ENCODE results near the gene KIFBP.
"Not testable (repeated sequence)": the region's sequence is repeated elsewhere in the genome, so short reads cannot be mapped to it uniquely, and the experiment has no call there.

Gene KIFBP, protein sequence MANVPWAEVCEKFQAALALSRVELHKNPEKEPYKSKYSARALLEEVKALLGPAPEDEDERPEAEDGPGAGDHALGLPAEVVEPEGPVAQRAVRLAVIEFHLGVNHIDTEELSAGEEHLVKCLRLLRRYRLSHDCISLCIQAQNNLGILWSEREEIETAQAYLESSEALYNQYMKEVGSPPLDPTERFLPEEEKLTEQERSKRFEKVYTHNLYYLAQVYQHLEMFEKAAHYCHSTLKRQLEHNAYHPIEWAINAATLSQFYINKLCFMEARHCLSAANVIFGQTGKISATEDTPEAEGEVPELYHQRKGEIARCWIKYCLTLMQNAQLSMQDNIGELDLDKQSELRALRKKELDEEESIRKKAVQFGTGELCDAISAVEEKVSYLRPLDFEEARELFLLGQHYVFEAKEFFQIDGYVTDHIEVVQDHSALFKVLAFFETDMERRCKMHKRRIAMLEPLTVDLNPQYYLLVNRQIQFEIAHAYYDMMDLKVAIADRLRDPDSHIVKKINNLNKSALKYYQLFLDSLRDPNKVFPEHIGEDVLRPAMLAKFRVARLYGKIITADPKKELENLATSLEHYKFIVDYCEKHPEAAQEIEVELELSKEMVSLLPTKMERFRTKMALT

DNA sequence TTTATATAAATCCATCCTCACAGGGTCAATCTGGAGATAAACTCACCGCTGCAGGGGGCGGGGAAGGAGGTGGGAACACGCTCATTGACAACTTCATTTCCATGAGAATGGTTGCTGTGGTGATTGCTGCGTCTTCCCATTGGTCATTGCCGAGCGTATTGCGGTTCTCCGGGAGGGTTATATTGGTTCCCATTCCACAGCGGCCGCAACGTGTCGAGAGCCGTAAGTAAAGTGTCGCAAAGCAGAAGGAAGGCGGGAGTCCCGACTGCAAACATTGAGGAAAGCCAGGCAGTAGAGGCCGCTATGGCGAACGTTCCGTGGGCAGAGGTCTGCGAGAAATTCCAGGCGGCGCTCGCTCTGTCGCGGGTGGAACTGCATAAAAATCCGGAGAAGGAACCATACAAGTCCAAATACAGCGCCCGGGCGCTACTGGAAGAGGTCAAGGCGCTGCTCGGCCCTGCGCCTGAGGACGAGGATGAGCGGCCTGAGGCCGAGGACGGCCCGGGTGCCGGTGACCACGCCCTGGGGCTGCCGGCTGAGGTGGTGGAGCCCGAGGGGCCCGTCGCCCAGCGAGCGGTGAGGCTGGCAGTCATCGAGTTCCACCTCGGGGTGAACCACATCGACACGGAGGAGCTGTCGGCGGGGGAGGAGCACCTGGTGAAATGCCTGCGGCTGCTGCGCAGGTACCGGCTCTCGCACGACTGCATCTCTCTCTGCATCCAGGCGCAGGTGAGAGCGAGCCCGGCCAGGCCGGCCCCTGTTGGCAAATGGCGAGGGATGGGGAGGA lies at the start of gene KIFBP:
KIFBP (plus strand) TSS at position 274 of the 787 bp plus-strand sequence; CDS start at position 304, 30 bp downstream.
- peak; percentile 93 to 97 for DNase-seq

DNA sequence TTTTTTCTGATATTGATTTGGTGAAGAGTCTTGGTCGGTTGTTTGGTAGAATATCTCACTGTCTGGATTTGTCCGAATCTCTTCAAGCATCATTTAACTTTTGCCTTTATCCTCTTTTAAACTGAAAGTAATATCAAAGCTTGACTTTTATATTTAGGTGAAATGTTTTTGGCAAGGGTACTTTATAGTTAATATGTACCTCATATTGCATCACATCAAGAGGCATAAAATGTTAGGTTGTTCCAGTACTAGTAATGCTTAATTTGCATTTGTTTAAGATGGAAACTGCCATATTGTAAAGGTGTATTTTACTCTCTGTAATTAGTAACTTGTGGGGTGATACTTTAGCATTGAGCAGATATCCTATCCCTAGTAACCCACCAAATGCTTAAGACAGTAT lies 49.7 kb upstream of the KIFBP start:
- DNase-seq = no peak

DNA sequence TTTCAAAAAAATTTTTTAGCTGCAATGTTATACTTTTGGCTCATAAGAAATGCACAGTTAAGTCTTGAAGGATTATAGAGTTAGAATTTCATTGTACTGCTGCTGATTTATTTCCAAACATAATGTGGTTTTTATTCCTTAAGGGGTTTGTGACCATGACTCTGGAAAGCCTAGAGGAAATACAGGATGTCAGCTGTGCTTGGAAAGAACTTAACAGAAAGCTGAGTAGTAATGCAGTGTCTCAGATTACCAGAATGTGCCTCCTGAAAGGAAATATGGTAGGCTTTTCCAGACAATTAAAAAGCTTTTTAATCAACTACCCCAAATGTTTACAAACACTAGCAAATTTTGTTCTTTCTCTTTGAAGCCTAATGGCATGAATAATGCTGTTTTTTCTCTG lies 47.7 kb upstream of the KIFBP start:
- DNase-seq = not testable (repeated sequence)

DNA sequence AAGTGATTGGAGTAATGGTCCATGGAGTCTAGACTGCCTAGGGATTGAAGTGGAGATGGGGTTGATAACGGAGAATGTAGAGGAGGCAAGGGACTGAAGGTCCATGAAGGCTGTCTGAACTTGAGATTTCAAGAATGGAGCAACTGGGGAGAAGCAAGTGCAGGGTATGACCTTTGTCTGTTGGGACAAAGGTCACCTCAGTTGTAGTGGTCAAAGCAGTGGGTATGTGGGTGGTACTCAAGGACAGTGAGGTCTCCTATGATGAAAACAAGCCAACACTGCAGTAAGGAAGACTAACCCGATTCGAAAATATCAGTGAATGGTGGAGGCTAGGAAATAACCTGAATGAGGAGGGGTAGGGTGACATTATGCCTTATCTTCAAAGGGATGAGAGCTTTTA lies 38.0 kb upstream of the KIFBP start:
- DNase-seq = no peak

DNA sequence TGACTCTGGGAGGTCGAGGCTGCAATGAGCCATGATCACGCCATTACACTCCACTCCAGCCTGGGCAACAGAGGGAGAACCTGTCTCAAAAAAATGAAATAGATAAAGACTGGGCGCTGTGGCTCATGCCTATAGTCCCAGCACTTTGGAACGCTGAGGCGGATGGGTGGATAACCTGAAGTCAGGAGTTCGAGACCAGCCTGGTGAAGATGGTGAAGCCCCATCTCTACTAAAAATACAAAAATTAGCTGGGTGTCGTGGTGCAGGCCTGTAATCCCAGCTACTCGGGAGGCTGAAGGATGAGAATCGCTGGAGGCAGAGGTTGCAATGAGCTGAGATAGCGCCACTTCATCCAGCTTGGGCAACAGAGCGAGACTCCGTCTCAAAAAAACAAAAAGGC lies 33.7 kb upstream of the KIFBP start:
- no peak for DNase-seq

DNA sequence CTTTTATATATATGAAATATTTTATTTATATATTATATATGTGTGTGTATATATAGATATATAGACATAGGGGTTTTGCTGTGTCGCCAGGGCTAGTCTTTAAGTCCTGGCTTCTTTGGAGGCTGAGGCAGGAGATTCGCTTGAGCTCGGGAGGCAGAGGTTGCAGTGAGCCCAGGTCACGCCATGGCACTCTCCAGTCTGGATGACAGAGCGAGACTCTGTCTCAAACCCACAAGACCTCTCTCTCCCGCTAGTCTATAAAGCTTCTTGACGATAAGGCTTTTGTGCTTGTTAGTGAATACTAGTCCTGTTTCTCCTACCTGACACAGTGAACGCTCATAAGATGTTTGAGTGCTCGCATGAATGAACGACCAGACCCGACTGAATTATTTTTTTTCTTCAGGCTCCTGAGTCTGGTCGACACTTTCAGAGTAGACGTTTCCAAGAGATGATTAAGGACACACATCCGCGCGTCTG lies 33.2 kb upstream of the KIFBP start:
- no peak for DNase-seq

DNA sequence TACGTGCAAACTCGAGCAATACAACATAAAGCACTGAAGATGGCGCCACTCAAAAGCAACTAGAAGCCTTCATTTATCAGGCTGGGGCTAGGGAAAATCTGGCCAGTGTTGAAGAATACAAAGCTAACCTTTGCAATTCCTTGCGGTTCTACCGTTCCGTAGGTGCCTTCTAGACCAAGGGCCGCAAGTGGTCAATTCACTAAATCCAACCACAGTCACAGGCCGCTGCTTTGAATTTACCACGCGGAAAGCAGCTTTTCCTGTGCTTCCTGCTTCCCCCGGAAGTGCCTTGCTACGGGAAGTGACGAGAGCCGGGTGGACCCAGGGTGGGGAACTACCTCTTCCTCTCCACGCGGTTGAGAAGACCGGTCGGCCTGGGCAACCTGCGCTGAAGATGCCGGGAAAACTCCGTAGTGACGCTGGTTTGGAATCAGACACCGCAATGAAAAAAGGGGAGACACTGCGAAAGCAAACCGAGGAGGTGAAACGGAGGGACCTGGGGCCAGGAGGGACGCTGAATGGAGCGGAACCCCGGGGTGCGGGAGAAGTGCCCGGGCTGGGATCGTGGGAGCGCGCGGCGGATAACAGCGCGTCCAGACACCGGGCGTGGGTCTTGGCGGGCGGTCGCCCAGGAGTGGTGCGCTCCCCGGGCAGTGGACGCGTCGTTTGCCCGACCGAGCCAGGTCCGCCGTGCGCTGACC lies 32.6 kb upstream of the KIFBP start, which contains the start of gene DDX21:
DDX21 (plus strand) TSS at position 339 of the 701 bp plus-strand sequence; CDS start at position 395, 56 bp downstream.
- peak; percentile 82 to 87 for DNase-seq

DNA sequence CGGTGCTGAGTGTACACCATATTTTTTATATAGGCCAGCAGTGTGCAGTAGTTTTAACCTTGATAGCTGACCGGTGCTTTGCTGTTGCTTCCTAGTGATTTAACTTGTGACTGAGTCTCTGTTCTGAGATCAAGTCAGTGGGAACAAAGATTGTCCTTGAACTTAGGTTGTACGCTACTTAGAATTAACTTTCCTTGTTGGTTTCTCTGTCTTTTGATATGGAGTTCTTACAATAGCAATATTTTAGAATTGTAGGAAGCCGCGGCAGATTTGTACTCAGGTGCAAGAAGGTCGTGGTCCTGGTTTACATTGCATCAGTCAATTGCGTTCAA lies 31.4 kb upstream of the KIFBP start:
- no peak for DNase-seq

DNA sequence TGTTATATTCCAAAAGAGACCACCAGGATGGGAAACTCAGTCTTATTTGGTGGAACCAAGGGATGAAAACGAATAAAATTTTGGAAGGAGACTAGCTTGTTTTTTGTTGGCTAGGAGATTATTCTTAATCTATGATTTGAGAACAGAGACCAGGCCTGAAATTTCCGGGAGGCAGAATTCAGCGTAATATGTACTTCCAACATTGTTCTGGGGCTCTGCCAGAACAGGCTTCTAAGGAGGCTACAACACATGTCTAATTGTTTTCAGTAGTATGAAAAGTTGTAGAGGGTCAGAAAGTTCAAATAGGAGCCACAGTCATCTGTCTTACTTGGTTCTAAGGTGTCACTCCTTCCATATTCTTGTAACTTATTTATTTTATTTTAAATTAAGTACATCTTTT lies 30.9 kb upstream of the KIFBP start:
- DNase-seq = no peak

DNA sequence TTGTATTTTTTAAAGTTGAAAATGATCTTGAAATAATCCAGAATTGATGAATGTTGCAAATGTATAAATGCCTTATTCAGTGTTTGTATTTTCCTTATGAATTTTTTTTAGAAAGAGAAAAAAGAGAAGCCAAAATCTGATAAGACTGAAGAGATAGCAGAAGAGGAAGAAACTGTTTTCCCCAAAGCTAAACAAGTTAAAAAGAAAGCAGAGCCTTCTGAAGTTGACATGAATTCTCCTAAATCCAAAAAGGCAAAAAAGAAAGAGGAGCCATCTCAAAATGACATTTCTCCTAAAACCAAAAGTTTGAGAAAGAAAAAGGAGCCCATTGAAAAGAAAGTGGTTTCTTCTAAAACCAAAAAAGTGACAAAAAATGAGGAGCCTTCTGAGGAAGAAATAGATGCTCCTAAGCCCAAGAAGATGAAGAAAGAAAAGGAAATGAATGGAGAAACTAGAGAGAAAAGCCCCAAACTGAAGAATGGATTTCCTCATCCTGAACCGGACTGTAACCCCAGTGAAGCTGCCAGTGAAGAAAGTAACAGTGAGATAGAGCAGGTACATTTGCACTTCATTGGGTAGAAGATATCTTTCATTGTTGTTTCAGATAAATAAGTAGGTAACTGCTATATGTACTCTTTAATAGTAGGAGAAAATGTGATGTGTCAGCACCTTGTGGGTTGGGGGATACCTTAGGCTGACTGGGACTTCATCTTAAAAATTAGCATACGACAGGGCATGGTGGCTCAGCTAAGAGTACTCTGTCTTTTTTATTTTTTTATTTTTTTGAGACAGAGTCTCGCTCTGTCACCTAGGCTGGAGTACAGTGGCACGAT lies 28.7 kb upstream of the KIFBP start:
- no peak for DNase-seq

DNA sequence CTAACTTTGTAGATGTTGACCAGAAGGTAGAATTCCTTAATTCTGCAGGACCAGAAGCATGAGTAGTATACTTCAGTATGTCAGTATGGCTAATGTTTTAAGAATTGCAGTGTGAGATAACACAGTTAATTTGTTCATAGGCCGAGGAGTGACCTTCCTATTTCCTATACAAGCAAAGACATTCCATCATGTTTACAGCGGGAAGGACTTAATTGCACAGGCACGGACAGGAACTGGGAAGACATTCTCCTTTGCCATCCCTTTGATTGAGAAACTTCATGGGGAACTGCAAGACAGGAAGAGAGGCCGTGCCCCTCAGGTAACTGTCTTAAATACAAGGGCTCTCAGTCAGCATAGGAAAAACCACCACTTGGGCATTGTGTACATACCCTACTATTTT lies 25.5 kb upstream of the KIFBP start:
- no peak for DNase-seq

DNA sequence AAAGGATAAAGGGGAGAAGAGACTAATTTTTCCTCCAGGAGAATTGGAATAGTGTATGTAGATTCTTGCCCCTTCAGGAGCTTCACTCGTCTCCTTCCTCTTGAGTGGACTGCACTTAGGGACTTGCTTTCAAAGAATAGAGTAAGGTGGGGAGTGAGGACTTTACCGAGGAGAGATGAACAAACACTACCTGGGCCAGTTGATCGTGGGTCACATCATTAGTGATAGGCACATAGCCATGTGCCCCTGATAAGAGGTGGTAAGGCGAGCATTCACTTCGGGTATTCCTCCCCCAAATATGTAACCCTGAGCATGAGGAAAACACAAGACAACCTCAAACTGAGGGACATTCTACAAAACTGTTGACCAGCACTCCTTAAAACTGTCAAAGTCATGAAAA lies 14.6 kb upstream of the KIFBP start:
- DNase-seq = no peak

DNA sequence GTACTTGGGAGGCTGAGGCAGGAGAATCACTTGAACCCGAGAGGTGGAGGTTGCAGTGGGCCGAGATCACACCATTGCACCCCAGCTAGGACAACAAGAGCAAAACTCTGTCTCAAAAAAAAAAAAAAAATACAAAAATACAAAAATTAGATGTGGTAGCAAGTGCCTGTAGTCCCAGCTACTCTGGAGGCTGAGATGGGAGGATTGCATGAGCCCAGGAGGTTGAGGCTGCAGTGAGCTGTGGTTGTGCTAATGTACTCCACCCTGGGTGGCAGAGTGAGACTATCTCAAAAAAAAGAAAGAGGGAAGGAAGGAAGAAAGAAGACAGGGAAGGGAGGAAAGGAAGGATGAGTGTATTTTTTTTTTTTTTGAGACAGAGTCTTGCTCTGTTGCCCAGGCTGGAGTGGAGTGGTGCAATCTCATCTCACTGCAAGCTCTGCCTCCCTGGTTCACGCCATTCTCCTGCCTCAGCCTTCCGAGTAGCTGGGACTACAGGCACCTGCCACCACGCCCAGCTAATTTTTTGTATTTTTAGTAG lies 12.6 kb upstream of the KIFBP start:
- not testable (repeated sequence) for DNase-seq

DNA sequence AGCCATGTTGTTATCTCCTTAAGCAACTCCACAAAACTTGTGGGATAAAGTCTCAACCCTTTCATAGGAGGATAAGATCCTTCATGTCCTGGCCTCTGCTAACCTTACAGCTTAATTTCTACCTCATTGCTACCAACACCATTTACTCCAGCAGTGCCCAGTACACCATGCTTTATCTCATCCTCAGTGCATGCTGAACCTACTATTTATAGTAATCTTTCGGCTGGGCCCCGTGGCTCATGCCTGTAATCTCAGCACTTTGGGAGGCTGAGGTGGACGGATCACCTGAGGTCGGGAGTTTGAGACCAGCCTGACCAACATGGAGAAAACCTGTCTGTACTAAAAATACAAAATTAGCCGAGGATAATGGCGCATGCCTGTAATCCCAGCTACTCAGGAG lies 8.9 kb upstream of the KIFBP start:
- DNase-seq = not testable (repeated sequence)

DNA sequence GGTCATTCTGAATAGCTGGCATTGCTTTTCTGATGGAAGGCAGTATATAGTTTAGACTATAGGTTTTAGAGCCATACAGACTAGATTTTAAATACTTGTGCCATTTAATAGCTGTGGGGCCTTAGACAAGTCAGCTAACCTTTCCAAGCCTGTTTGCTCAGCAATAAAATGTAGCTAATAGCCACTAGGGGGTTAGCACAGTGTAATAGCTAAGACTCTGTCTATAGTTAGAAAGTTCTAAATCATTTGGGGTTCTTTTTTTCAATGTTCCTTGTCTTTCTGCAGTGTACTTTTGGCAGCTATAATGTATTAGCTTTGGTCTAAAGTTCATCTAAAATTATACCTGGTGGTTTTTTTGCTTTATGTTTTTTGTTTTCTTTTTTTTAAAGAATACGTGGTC lies 7.5 kb upstream of the KIFBP start:
- DNase-seq = no peak

DNA sequence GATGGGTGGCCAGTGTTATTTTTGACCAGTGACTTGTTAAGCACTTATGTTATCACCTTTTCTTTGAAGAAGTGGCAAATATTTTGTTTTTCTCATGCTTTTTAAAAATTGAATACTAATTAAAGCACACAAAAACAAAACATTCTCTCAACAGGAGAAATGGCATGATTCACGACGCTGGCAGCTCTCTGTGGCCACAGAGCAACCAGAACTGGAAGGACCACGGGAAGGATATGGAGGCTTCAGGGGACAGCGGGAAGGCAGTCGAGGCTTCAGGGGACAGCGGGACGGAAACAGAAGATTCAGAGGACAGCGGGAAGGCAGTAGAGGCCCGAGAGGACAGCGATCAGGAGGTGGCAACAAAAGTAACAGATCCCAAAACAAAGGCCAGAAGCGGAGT lies 6.2 kb upstream of the KIFBP start:
- no peak for DNase-seq

DNA sequence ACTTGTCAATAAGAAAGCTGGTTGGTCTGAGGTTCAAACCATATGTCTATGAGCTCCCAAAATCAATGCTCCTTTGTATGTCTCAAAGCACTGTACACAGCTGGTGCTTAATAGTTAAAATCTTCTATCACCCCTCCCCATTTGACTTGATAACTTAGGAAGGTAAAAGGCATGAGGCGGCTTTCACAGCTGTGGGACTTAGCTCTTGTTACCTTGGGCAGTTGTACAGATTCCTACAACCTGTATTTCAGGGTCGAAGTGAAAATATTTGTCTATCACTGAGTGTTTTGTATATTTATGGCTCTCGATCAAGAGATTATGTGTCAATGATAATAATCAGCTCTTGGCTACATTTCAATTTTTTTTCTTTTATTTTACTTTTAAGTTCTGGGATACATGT lies 992 bp upstream of the KIFBP start:
- DNase-seq = no peak

DNA sequence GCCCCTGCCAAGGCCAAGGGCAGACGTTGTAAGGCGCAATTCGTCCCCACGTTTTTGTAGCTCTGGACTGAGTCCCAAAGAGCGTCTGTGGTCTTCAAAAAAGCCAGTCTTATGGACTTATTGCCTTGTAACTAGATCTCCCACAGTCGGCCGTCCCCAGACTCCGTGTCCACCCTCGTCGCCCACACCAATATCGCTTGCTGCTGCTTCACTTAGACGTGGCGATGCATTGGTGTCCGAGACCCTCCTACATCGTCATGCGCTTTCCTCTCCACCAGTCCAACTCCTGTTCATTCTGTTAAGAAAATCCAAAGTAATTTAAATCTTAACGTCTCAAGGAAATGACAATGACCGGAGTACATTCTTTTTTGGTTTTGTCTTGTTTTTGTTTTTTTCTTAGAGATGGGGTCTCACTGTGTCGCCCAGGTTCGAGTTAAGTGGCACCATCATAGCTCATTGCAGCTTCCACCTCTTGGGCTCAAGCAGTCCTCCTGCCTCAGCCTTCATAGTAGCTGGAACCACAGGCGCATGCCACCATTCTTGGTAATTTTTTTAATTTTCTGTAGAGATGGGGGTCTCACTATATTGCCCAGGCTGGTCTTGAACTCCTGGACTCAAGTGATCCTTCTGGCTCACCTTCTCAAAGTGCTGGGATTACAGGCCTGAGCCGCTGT lies 851 bp downstream of the KIFBP start:
- no peak for DNase-seq

DNA sequence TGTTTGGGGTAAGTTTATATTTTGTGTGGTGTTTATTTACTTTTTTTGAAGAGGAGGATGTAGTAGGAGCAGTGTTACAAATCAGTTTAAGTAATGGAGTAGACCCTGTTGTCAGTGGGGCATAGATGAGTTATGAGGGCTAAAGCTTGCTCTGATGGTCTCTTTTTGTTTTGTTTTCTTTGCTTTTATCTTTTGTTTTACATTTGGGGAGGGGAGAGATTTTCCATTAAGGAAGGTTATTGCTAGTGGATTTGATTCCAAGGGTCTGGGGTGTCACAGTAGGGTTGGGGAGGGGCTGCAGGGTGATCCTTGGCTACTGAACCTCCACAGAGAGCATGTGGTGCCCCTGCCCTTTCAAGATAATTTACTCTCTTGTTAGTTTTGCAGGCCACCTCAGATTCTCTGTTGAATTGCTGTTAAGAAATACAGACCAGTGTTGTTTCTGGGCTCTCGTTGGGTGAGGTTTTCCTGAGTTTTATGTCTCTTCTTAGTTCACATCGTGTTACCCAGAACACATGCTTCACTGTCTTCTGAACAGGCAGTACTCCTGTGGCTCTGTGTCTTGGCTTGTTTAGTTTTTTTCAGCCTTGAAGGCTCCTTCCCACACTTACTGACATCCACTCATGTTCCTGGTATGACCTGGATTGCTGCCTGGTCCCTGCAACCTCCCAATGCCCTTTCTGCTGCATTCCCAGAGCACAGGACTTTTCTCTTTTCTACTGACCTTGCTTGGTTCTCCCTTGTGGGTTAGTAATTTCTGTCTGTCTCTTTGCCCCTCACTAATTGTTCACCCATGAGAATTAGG lies 4.2 kb downstream of the KIFBP start:
- DNase-seq = no peak

DNA sequence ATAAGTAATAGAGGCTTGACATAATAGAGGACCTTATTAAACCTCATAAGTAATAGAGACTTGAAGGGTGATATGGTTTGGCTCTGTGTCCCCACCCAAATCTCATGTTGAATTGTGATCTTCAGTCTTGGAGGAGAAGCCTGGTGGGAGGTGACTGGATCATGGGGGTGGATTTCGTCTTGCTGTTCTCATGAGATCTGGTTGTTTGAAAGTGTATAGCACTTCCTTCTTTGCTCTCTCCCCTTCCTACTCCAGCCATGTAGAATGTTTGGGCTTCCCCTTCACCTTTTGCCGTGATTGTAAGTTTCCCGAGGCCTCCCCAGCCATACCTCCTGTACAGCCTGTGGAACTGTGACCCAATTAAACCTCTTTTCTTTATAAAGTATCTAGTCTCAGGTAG lies 8.6 kb downstream of the KIFBP start:
- DNase-seq = no peak

Data from NCI-H2081 (cell line).